HCT116 (cell line): ENCODE results near the gene BIRC6. TPM values are rescaled to one million over a fixed set of nuclear protein-coding genes. Genes with fewer than 3 reads are reported as not detected.

Experiments
- ATAC-seq: fragments of 200-7000 bp; cut with Tn5 transposase; 2 replicates; pipeline ENCODE4 v1.9.1; 2020; ENCODE audit warnings: mild to moderate bottlenecking, moderate library complexity
- BruUV-seq: library from RNA; stranded (reverse); fragments of 400-500 nt; replicated peaks from 2 replicates; lab custom pipeline; 2021; lab: Mats Ljungman, UMichigan
- CTCF ChIA-PET: fragments of 300-600 bp; sonication (Branson Sonifier 250); formaldehyde crosslinking; loops from one replicate; lab custom pipeline; 2021; ENCODE audit warnings: antibody characterized with exemption; lab: Charles Lee
- POLR2A ChIA-PET: fragments of 300-600, 350-600 bp; sonication (Branson Sonifier 250); formaldehyde crosslinking; loops from one replicate; lab custom pipeline; 2021; ENCODE audit warnings: antibody characterized with exemption; lab: Charles Lee
- RAD21 ChIA-PET, 2 experiments: fragments of 300-600 bp; sonication (Branson Sonifier 250); formaldehyde crosslinking; loops; one replicate each; lab custom pipeline; 2023; ENCODE audit warnings: low total read pairs in 2 of 2; ENCODE audit not compliant: uncharacterized antibody in 2 of 2, unreplicated experiment in 2 of 2, low non-redundant PET in 1 of 2; lab: Charles Lee
- DNase-seq: peaks from one replicate; pipeline ENCODE4 v3.0.0-alpha.2; 2010; ENCODE audit warnings: low read depth, low spot score
- H2AFZ ChIP-seq: fragments of 200-600 bp; shearing (Covaris generic), sonication (generic); 2 replicates; pipeline ENCODE4 v1.6.1; 2017; ENCODE audit warnings: low read depth, mixed run types, mixed read lengths, antibody characterized with exemption, low read length; ENCODE audit not compliant: poor library complexity, severe bottlenecking
- H3K27ac ChIP-seq: 2 replicates; pipeline ENCODE4 v1.5.1; 2012; ENCODE audit warnings: low read depth, low read length
- H3K27me3 ChIP-seq: fragments of 200-600 bp; sonication (generic); 2 replicates; pipeline ENCODE4 v1.6.1; 2016; ENCODE audit warnings: mixed run types, low read length, mixed read lengths; ENCODE audit not compliant: insufficient read depth
- H3K36me3 ChIP-seq, 2 experiments: fragments of 200-500 bp in 1 of 2; fragments of 200-600 bp in 1 of 2; sonication (Bioruptor generic) in 1 of 2; sonication (generic) in 1 of 2; 2 replicates each; pipeline versions ENCODE4 v1.5.1 to v1.6.1; 2014 to 2016; ENCODE audit warnings: low read length in 2 of 2, inconsistent platforms in 1 of 2, mixed read lengths in 1 of 2, mixed run types in 1 of 2; ENCODE audit not compliant: insufficient read depth in 2 of 2, control insufficient read depth in 1 of 2
- H3K4me1 ChIP-seq, 2 experiments: fragments of 200-600 bp in 1 of 2; sonication (generic) in 1 of 2; 2 replicates each; pipeline versions ENCODE4 v1.5.1 to v1.6.1; 2012 to 2017; ENCODE audit warnings: low read length in 2 of 2, inconsistent platforms in 1 of 2, mild to moderate bottlenecking in 1 of 2, mixed read lengths in 1 of 2, mixed run types in 1 of 2, moderate library complexity in 1 of 2; ENCODE audit not compliant: insufficient read depth in 2 of 2, control insufficient read depth in 1 of 2
- H3K4me2 ChIP-seq: fragments of 200-600 bp; sonication (generic); 2 replicates; pipeline ENCODE4 v1.6.1; 2017; ENCODE audit warnings: mixed run types, low read length, mixed read lengths
- H3K4me3 ChIP-seq, 2 experiments: fragments of 200-600 bp in 1 of 2; sonication (generic) in 1 of 2; replicated peaks in 1 of 2; 2 replicates each; pipeline ENCODE4 v1.5.1; 2011 to 2016; ENCODE audit warnings: low read length in 2 of 2, control low read depth in 1 of 2, low read depth in 1 of 2, mild to moderate bottlenecking in 1 of 2, mixed read lengths in 1 of 2, mixed run types in 1 of 2
- H3K79me2 ChIP-seq: fragments of 200-600 bp; sonication (generic); 2 replicates; pipeline ENCODE4 v1.6.1; 2017; ENCODE audit warnings: mild to moderate bottlenecking, mixed run types, low read length, moderate library complexity, mixed read lengths; ENCODE audit not compliant: insufficient read depth
- H3K9ac ChIP-seq: fragments of 200-600 bp; sonication (generic); 2 replicates; pipeline ENCODE4 v1.6.1; 2016; ENCODE audit warnings: low read length, mixed read lengths
- H3K9me2 ChIP-seq: fragments of 200-600 bp; sonication (generic), shearing (Covaris generic); 2 replicates; pipeline ENCODE4 v1.6.1; 2017; ENCODE audit warnings: mixed run types, mild to moderate bottlenecking, moderate library complexity; ENCODE audit not compliant: insufficient read depth
- H3K9me3 ChIP-seq, 2 experiments: fragments of 200-500 bp in 1 of 2; fragments of 200-600 bp in 1 of 2; sonication (Bioruptor generic) in 1 of 2; sonication (generic) in 1 of 2; 2 replicates each; pipeline ENCODE4 v1.6.1; 2014 to 2017; ENCODE audit warnings: low read length in 2 of 2, mixed read lengths in 2 of 2, inconsistent platforms in 1 of 2, low read depth in 1 of 2, mild to moderate bottlenecking in 1 of 2, mixed run types in 1 of 2, moderate library complexity in 1 of 2; ENCODE audit not compliant: control insufficient read depth in 1 of 2, insufficient read depth in 1 of 2
- H4K20me1 ChIP-seq: fragments of 200-600 bp; sonication (generic), shearing (Covaris generic); 2 replicates; pipeline ENCODE4 v1.6.1; 2017; ENCODE audit warnings: mixed run types, mild to moderate bottlenecking, moderate library complexity; ENCODE audit not compliant: insufficient read depth
- ATF3 ChIP-seq: IDR thresholded peaks from 2 replicates; pipeline ENCODE4 v1.6.1; 2012
- CEBPB ChIP-seq: IDR thresholded peaks from 2 replicates; pipeline ENCODE4 v1.6.1; 2012; ENCODE audit warnings: low read depth
- CTCF ChIP-seq, 3 experiments: fragments of 200-600 bp in 1 of 3; sonication (generic) in 1 of 3; IDR thresholded peaks in 2 of 3; conservative IDR thresholded peaks in 1 of 3; 2 replicates each; pipeline ENCODE4 v1.5.1; 2012 to 2017; ENCODE audit warnings: low read depth in 2 of 3, low read length in 2 of 3, antibody characterized with exemption in 1 of 3, borderline replicate concordance in 1 of 3, control low read depth in 1 of 3, mild to moderate bottlenecking in 1 of 3, mixed read lengths in 1 of 3, mixed run types in 1 of 3, moderate library complexity in 1 of 3; ENCODE audit not compliant: insufficient read depth in 1 of 3
- EGR1 ChIP-seq: IDR thresholded peaks from 2 replicates; pipeline ENCODE4 v1.6.1; 2012; ENCODE audit warnings: low read depth
- ELF1 ChIP-seq: IDR thresholded peaks from 2 replicates; pipeline ENCODE4 v1.6.1; 2012; ENCODE audit warnings: low read depth, borderline replicate concordance
- EZH2 ChIP-seq: fragments of 200-600 bp; sonication (generic); IDR thresholded peaks from 2 replicates; pipeline ENCODE4 v1.6.1; 2017; ENCODE audit warnings: antibody characterized with exemption, mixed run types
- FOSL1 ChIP-seq: IDR thresholded peaks from 2 replicates; pipeline ENCODE4 v1.6.1; 2012; ENCODE audit warnings: low read depth
- JUND ChIP-seq: IDR thresholded peaks from 2 replicates; pipeline ENCODE4 v1.6.1; 2012
- POLR2A ChIP-seq: IDR thresholded peaks from 2 replicates; pipeline ENCODE4 v1.7.0; 2011; ENCODE audit warnings: borderline replicate concordance; ENCODE audit not compliant: insufficient read depth, insufficient read length; ENCODE audit errors: extremely low read depth
- POLR2AphosphoS5 ChIP-seq: IDR thresholded peaks from 2 replicates; pipeline ENCODE4 v1.6.1; 2011; ENCODE audit warnings: mild to moderate bottlenecking, low read depth, low read length, moderate library complexity
- RAD21 ChIP-seq: IDR thresholded peaks from 2 replicates; pipeline ENCODE4 v1.6.1; 2012; ENCODE audit warnings: low read depth, mild to moderate bottlenecking
- REST ChIP-seq: IDR thresholded peaks from 2 replicates; pipeline ENCODE4 v1.6.1; 2012; ENCODE audit warnings: low read depth
- SIN3A ChIP-seq: IDR thresholded peaks from 2 replicates; pipeline ENCODE4 v1.6.1; 2012; ENCODE audit warnings: low read depth
- SP1 ChIP-seq: IDR thresholded peaks from 2 replicates; pipeline ENCODE4 v1.6.1; 2012; ENCODE audit warnings: low read depth
- SRF ChIP-seq: IDR thresholded peaks from 2 replicates; pipeline ENCODE4 v1.6.1; 2012; ENCODE audit warnings: low read depth
- TCF7L2 ChIP-seq: IDR thresholded peaks from 2 replicates; pipeline ENCODE4 v1.7.0; 2011; ENCODE audit warnings: borderline replicate concordance, inconsistent platforms; ENCODE audit not compliant: insufficient read depth, insufficient read length; ENCODE audit errors: extremely low read depth
- YY1 ChIP-seq: IDR thresholded peaks from 2 replicates; pipeline ENCODE4 v1.6.1; 2011; ENCODE audit warnings: low read length, low read depth, moderate library complexity, mild to moderate bottlenecking; ENCODE audit not compliant: insufficient replicate concordance; ENCODE audit errors: extremely low read depth
- ZBTB33 ChIP-seq: IDR thresholded peaks from 2 replicates; pipeline ENCODE4 v1.6.1; 2011; ENCODE audit warnings: mild to moderate bottlenecking, low read length, moderate library complexity; ENCODE audit not compliant: insufficient replicate concordance; ENCODE audit errors: extremely low read depth
- ZFX ChIP-seq: fragments of 450-650 bp; IDR thresholded peaks from 2 replicates; pipeline ENCODE4 v1.6.1; 2017
- ZNF274 ChIP-seq: fragments of 200-500 bp; sonication (Bioruptor generic); IDR thresholded peaks from 2 replicates; pipeline ENCODE4 v1.6.1; 2014; ENCODE audit warnings: mild to moderate bottlenecking, low read depth, low read length, inconsistent platforms
- intact Hi-C: fragments of 100-400 bp; cut with micrococcal nuclease; formaldehyde crosslinking; loops from 2 replicates; pipeline ENCODE4 v1.10.0; 2022
- total RNA-seq: library from RNA; stranded (reverse); gene quantifications from one replicate; pipeline ENCODE4 v1.2.1, GENCODE V29; 2021; ENCODE audit not compliant: unreplicated experiment

BIRC6 gene
- total RNA-seq, 1 experiment from 2014 or later, result 60.7 TPM

GRCh38 chr2:32485399-32485798 is 128.6 kb downstream of the BIRC6 start:
- BruUV-seq, result no TSS peak
- no peak for ATAC-seq
- no peak overlapping the region for H3K27ac ChIP-seq
- no peak overlapping the region for H3K9ac ChIP-seq
- ChIA-PET RAD21 (no interaction called here), CTCF (no interaction called here), POLR2A (no interaction called here)
- H3K4me3 ChIP-seq, result no peak overlapping the region
- no peak for TF ChIP-seq ELF1
- TF ChIP-seq POLR2AphosphoS5, result no peak
- no peak for TF ChIP-seq CTCF (IDR thresholded peaks at IDR 0.05 in 2 of 3, conservative IDR thresholded peaks at IDR 0.05 in 1 of 3; ENCODE audit: borderline replicate concordance in 1 of 3, insufficient read depth in 1 of 3, low read depth in 2 of 3, low read length in 2 of 3)
- no peak for TF ChIP-seq POLR2A
- TF ChIP-seq CEBPB, result no peak
- no peak for TF ChIP-seq RAD21
- no peak for TF ChIP-seq ZBTB33
- TF ChIP-seq SP1, result no peak
- TF ChIP-seq ATF3, result no peak
- TF ChIP-seq ZNF274, result no peak
- no peak for TF ChIP-seq ZFX
- no peak for TF ChIP-seq EGR1
- no peak for TF ChIP-seq EZH2
- TF ChIP-seq JUND, result no peak
- no peak for TF ChIP-seq SRF
- TF ChIP-seq FOSL1, result no peak
- no peak for TF ChIP-seq SIN3A
- TF ChIP-seq TCF7L2, result no peak
- TF ChIP-seq YY1, result no peak
- TF ChIP-seq REST, result no peak
- no peaks in the 10 kb centered on the region for H3K9me2 ChIP-seq
- no peak overlapping the region for H2AFZ ChIP-seq
- no peaks in the 10 kb centered on the region for H3K9me3 ChIP-seq
- no peak overlapping the region for H3K4me2 ChIP-seq
- H4K20me1 ChIP-seq, result no peaks in the 10 kb centered on the region
- H3K4me1 ChIP-seq, result peaks cover 0 to 8% of the 10 kb centered on the region in 2 experiments; a peak in 1 of 4 replicates
- intact Hi-C loops, result no loop called here
- no peaks in the 10 kb centered on the region for H3K79me2 ChIP-seq
- DNase-seq, result no peak
- peaks cover 27 to 33% of the 10 kb centered on the region in 2 experiments for H3K36me3 ChIP-seq
- H3K27me3 ChIP-seq, result no peaks in the 10 kb centered on the region
